GM23338 (cell line): ENCODE results near the gene FBXO2. TPM values are rescaled to one million over a fixed set of nuclear protein-coding genes. Genes with fewer than 3 reads are reported as not detected.

Experiments used
- ATAC-seq: fragments of 200-7000 bp; cut with Tn5 transposase; 3 replicates; pipeline ENCODE4 v1.9.1; 2020
- DNase-seq: peaks from one replicate; pipeline ENCODE4 v3.0.0-alpha.2; 2015; ENCODE audit warnings: low spot score
- H2AFZ ChIP-seq: fragments of 200-600 bp; sonication (generic); 2 replicates; pipeline ENCODE4 v1.8.0; 2016; ENCODE audit warnings: antibody characterized with exemption, mild to moderate bottlenecking, moderate library complexity
- H3F3A ChIP-seq: fragments of 200-600 bp; sonication (generic); replicated peaks from 2 replicates; pipeline ENCODE4 v1.8.0; 2017; ENCODE audit warnings: antibody characterized with exemption, mixed run types, low read depth
- H3K27ac ChIP-seq: fragments of 200-600 bp; sonication (generic); 2 replicates; pipeline ENCODE4 v1.6.1; 2016; ENCODE audit warnings: low read depth
- H3K27me3 ChIP-seq: fragments of 200-600 bp; sonication (generic); 2 replicates; pipeline ENCODE4 v1.8.0; 2016; ENCODE audit warnings: mild to moderate bottlenecking, mixed run types, moderate library complexity; ENCODE audit not compliant: insufficient read depth
- H3K36me3 ChIP-seq: fragments of 200-600 bp; sonication (generic); 2 replicates; pipeline ENCODE4 v1.8.0; 2016; ENCODE audit warnings: mild to moderate bottlenecking; ENCODE audit not compliant: insufficient read depth
- H3K4me1 ChIP-seq: fragments of 200-600 bp; sonication (generic); 2 replicates; pipeline ENCODE4 v1.8.0; 2016; ENCODE audit warnings: mild to moderate bottlenecking, moderate library complexity; ENCODE audit not compliant: insufficient read depth
- H3K4me2 ChIP-seq: fragments of 200-600 bp; sonication (generic); 2 replicates; pipeline ENCODE4 v1.7.1; 2017; ENCODE audit warnings: mixed run types
- H3K4me3 ChIP-seq: fragments of 200-600 bp; sonication (generic); 2 replicates; pipeline ENCODE4 v1.6.1; 2016; ENCODE audit warnings: mixed run types
- H3K79me2 ChIP-seq: fragments of 200-600 bp; sonication (generic); replicated peaks from 2 replicates; pipeline ENCODE4 v1.8.0; 2017; ENCODE audit warnings: mild to moderate bottlenecking; ENCODE audit not compliant: insufficient read depth
- H3K9me2 ChIP-seq: fragments of 200-600 bp; sonication (generic); 2 replicates; pipeline ENCODE4 v1.8.0; 2017; ENCODE audit not compliant: insufficient read depth
- H4K20me1 ChIP-seq: fragments of 200-600 bp; sonication (generic); replicated peaks from 2 replicates; pipeline ENCODE4 v1.8.0; 2017; ENCODE audit warnings: mild to moderate bottlenecking; ENCODE audit not compliant: insufficient read depth
- H3K27ac Mint-ChIP-seq: 2 replicates; pipeline ENCODE4 v1.8.0; 2020; ENCODE audit warnings: inconsistent platforms, mild to moderate bottlenecking, moderate library complexity, mixed read lengths
- H3K27me3 Mint-ChIP-seq: 3 replicates; pipeline ENCODE4 v1.8.0; 2022; ENCODE audit warnings: low read depth, mild to moderate bottlenecking, moderate library complexity, mixed read lengths, inconsistent platforms; ENCODE audit not compliant: insufficient read depth, poor library complexity
- H3K36me3 Mint-ChIP-seq: 3 replicates; pipeline ENCODE4 v1.8.0; 2021; ENCODE audit warnings: low read depth, mild to moderate bottlenecking, inconsistent platforms, moderate library complexity, mixed read lengths
- H3K4me1 Mint-ChIP-seq: 3 replicates; pipeline ENCODE4 v1.8.0; 2020; ENCODE audit warnings: mild to moderate bottlenecking, inconsistent platforms, mixed read lengths
- H3K4me3 Mint-ChIP-seq: 3 replicates; pipeline ENCODE4 v1.8.0; 2021; ENCODE audit warnings: moderate library complexity, mild to moderate bottlenecking, inconsistent platforms, mixed read lengths
- H3K9me3 Mint-ChIP-seq: 3 replicates; pipeline ENCODE4 v1.8.0; 2020; ENCODE audit warnings: moderate library complexity, mild to moderate bottlenecking, inconsistent platforms, mixed read lengths
- CREB1 ChIP-seq: fragments of 250-450 bp; sonication (Bioruptor Pico); IDR thresholded peaks from 2 replicates; pipeline ENCODE4 v1.5.0; 2020; ENCODE audit warnings: low read depth, mild to moderate bottlenecking, moderate library complexity
- EZH2phosphoT487 ChIP-seq: fragments of 200-600 bp; sonication (generic); IDR thresholded peaks from one replicate; pipeline ENCODE4 v1.8.1; 2018; ENCODE audit warnings: antibody characterized with exemption; ENCODE audit not compliant: unreplicated experiment
- JUNB ChIP-seq: IDR thresholded peaks from one replicate; pipeline ENCODE4 v1.6.1; 2016; ENCODE audit warnings: antibody characterized with exemption; ENCODE audit not compliant: unreplicated experiment
- NANOG ChIP-seq: IDR thresholded peaks from 2 replicates; pipeline ENCODE4 v1.6.1; 2016; ENCODE audit warnings: antibody characterized with exemption, borderline replicate concordance
- POLR2AphosphoS5 ChIP-seq: IDR thresholded peaks from 2 replicates; pipeline ENCODE4 v1.6.1; 2016; ENCODE audit warnings: antibody characterized with exemption, low read depth
- ZNF331 ChIP-seq: fragments of 250-450 bp; sonication (Bioruptor Pico); IDR thresholded peaks from 2 replicates; pipeline ENCODE4 v1.5.0; 2020; ENCODE audit warnings: low read depth, mild to moderate bottlenecking, moderate library complexity
- ZNF462 ChIP-seq: fragments of 250-450 bp; sonication (Bioruptor Pico); IDR thresholded peaks from 2 replicates; pipeline ENCODE4 v1.5.0; 2020; ENCODE audit warnings: mild to moderate bottlenecking, moderate library complexity
- polyA plus RNA-seq: library from polyadenylated mRNA; unstranded; fragments of >200 nt; fragmentation: Nextera tagmentation; extraction: Ambion mirVana; gene quantifications from 2 replicates; pipeline ENCODE4 v1.2.1, GENCODE V29; 2016
- total RNA-seq: library from RNA; depleted of rRNA; stranded (reverse); fragments of >200 nt; shearing (Covaris generic); gene quantifications from 2 replicates; pipeline ENCODE4 v1.2.3, GENCODE V29; 2014
- TF ChIP-seq, protein P1 (sequence below): IDR thresholded peaks from one replicate; pipeline ENCODE4 v1.6.1; 2018; ENCODE audit warnings: antibody characterized with exemption; ENCODE audit not compliant: unreplicated experiment
- TF ChIP-seq, protein P2 (sequence below): IDR thresholded peaks from 2 replicates; pipeline ENCODE4 v1.6.1; 2016; ENCODE audit warnings: antibody characterized with exemption

The FBXO2 gene
- total and polyA plus RNA-seq, 2 experiments from 2014 or later: 44.4 to 84.6 TPM

DNA sequence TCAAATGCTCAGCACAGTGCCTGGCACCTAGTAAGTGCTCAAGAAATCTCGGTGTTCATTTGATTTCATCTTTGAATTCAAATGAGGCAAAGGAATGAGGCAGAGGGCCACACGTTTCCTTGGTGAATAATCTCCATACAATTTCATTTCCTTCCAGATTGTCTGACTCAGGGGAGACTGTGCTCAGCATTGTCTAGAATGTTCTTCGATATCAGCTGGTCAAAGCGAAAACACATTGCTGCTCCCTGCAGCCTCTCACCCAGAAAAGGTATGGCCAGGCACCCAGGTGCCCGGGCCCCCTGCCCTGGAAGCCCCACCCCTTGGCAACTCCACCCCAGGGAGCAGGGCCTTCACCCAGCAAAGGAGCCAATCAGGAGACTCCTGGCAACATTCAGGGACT is 55.8 kb downstream of the FBXO2 start:
- Mint-ChIP-seq H3K4me1 (peaks cover 28% of the 10 kb centered on the region), H3K4me3 (no peak overlapping the region), H3K36me3 (no peaks in the 10 kb centered on the region), H3K27ac (no peak overlapping the region), H3K9me3 (no peaks in the 10 kb centered on the region), H3K27me3 (peaks cover 7% of the 10 kb centered on the region)
- H3K36me3 ChIP-seq: no peaks in the 10 kb centered on the region
- peaks cover 2% of the 10 kb centered on the region; the same call in 1 of the 2 replicates for H3F3A ChIP-seq
- H2AFZ ChIP-seq: no peak overlapping the region
- peaks cover 6% of the 10 kb centered on the region for H3K4me1 ChIP-seq
- no peaks in the 10 kb centered on the region for H4K20me1 ChIP-seq
- no peaks in the 10 kb centered on the region for H3K27me3 ChIP-seq
- ATAC-seq: no peak
- TF ChIP-seq ZNF331 (CRISPR knock-in tag): no peak
- no peak for TF ChIP-seq ZNF462 (CRISPR knock-in tag)
- TF ChIP-seq JUNB: no peak
- TF ChIP-seq POLR2AphosphoS5: no peak
- no peak for TF ChIP-seq CREB1
- TF ChIP-seq EZH2phosphoT487: no peak
- no peak for TF ChIP-seq NANOG
- TF ChIP-seq, protein P1, sequence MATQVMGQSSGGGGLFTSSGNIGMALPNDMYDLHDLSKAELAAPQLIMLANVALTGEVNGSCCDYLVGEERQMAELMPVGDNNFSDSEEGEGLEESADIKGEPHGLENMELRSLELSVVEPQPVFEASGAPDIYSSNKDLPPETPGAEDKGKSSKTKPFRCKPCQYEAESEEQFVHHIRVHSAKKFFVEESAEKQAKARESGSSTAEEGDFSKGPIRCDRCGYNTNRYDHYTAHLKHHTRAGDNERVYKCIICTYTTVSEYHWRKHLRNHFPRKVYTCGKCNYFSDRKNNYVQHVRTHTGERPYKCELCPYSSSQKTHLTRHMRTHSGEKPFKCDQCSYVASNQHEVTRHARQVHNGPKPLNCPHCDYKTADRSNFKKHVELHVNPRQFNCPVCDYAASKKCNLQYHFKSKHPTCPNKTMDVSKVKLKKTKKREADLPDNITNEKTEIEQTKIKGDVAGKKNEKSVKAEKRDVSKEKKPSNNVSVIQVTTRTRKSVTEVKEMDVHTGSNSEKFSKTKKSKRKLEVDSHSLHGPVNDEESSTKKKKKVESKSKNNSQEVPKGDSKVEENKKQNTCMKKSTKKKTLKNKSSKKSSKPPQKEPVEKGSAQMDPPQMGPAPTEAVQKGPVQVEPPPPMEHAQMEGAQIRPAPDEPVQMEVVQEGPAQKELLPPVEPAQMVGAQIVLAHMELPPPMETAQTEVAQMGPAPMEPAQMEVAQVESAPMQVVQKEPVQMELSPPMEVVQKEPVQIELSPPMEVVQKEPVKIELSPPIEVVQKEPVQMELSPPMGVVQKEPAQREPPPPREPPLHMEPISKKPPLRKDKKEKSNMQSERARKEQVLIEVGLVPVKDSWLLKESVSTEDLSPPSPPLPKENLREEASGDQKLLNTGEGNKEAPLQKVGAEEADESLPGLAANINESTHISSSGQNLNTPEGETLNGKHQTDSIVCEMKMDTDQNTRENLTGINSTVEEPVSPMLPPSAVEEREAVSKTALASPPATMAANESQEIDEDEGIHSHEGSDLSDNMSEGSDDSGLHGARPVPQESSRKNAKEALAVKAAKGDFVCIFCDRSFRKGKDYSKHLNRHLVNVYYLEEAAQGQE: no peak
- TF ChIP-seq, protein P2, sequence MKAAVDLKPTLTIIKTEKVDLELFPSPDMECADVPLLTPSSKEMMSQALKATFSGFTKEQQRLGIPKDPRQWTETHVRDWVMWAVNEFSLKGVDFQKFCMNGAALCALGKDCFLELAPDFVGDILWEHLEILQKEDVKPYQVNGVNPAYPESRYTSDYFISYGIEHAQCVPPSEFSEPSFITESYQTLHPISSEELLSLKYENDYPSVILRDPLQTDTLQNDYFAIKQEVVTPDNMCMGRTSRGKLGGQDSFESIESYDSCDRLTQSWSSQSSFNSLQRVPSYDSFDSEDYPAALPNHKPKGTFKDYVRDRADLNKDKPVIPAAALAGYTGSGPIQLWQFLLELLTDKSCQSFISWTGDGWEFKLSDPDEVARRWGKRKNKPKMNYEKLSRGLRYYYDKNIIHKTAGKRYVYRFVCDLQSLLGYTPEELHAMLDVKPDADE: no peak
- no peak overlapping the region for H3K4me3 ChIP-seq
- H3K27ac ChIP-seq: no peak overlapping the region
- DNase-seq: no peak
- H3K4me2 ChIP-seq: no peak overlapping the region
- no peaks in the 10 kb centered on the region for H3K9me2 ChIP-seq
- no peaks in the 10 kb centered on the region for H3K79me2 ChIP-seq
